NCI-H1092 (cell line): ENCODE data around the gene CYTH4.

Experiments
- DNase-seq: peaks from one replicate; lab custom pipeline; 2025; lab: John Stamatoyannopoulos, UW

CYTH4 gene

DNA sequence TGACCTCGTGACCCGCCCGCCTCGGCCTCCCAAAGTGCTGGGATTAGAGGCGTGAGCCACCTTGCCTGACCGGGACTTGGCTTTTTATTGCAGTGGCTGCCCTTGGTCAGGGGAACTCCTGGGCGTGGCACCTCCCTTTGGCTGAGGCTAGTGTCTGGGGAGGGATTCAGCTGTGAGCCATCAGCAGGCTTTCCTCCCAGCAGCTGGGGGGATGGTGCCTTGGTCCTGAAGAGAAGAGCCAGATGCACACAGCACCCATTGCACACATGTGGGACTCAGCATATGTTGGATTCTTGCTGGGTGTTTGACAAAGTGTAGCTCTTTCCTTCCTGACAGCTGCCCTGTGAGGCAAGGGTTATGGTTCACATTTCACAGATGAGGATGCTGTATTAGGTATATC lies 8.4 kb downstream of the CYTH4 start:
- DNase-seq, result no peak

DNA sequence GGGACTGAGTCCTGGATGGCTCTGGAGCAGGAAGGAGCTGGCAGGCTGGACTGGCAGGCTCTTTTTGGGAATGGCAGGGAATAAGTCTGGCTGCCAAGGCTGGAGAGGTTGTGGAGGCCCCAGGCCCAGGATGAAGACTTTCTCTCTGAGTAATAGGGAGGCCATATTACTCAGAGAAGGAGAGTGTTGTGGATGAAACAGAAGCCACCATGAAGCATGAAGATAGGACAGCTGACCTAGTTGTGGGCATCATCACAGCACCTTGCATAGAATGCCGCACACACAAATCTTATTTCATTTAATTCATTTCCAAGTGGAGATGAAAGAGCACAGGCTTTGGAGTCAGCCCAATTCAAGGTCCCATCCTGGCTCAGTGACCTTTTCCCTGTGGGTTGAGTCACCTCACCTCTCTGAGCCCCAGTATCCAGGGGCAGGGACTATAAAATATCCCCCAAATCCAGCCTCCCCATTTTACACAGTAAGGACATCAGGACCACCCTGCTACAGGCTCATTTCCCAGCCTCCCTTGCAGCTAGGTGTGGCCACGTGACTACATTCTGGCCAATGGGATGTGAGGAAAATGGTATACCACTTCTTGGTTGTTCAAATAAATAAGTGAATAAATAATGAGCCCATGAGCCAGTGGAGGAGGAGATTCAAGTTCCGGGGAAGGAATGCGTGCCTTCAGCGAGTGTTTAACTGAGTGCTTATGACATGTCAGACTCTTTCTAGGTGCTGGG lies 9.4 kb downstream of the CYTH4 start:
- DNase-seq, result no peak

DNA sequence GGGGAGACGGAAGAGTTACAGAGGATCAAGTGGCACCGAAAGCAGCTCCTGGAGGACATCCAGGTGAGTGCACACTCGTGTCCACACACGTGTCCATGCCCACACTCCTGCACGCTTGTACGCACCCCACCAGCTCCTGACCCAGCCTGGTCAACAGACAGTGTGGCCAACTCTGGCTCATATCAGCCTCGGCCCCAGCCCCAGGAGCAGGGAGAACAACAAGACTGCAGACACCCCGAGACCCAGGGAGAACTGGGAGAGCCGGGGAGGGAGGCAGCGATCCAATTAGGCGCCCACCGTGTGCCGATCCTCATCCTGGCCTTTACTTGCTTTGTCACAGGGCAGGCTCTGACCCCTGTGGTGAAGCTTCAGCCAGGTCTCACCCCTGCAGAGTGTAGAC lies 10.3 kb downstream of the CYTH4 start:
- no peak for DNase-seq

DNA sequence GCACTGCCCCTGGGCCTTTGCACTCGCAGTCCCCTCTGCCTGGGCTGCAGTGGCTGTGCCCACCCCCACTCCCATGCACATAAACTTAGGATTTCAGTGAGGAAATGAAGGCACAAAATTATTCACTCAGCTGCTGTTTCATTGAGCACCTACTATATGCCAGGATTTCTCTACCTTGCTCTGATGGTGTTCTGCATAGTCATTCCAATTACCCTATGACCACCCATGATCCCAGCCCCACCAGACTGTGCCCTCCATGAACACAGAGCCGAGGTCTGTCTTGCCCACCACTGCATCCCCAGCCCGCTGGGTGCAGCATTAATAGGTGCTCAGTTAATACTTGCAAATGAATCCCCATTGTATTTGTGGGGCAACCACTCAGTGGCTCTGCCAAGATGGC lies 10.9 kb downstream of the CYTH4 start:
- DNase-seq, result no peak

DNA sequence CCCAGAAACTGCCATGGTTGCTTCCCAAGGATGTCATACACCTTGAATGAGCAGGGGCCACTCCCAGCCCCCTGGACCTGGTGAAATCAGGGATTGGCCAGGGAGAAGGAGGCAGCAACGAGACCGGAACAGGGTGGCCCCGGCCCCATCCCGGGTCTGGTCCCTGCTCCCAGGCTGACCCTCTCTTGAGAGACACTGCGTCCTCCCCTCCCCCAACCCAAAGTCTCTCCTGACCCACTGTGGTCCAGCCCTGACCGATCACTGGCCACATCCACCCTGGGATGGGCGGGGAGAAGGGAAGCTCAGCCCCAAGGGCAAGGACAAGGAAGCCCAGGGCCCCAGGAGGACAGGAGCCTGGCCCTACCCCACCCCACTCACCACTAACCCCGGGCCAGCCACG lies 12.4 kb downstream of the CYTH4 start:
- no peak for DNase-seq

DNA sequence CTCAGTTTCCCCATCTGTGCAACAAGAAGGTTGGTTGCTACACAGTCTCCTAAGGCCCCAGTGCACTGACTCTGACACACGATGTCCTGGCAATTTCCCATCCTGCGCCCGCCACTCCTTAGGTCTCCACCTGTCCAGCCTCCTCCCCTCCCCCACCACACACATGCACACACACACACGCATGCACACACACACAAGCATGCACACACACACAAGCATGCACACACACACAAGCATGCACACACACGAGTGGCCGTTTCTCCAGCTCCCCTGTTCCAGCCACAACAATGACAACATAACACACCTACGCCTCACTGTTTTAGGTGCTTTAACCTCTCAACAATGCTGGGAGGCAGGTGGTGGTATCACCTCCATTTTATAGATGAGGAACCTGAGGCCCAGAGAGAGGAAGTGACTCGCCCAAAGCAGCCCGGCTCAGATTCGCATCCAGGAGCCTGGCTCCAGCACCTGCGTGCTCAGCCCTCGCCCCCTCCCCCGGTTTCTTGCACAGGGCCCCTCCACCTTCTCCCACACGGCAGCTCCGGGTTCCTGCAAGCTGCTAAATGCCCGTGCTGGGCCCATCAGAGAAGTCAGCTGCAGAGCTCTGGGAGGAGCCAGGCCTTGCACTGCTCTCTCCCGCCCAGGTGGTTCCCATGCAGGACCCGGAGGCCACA lies 13.0 kb downstream of the CYTH4 start:
- no peak for DNase-seq

DNA sequence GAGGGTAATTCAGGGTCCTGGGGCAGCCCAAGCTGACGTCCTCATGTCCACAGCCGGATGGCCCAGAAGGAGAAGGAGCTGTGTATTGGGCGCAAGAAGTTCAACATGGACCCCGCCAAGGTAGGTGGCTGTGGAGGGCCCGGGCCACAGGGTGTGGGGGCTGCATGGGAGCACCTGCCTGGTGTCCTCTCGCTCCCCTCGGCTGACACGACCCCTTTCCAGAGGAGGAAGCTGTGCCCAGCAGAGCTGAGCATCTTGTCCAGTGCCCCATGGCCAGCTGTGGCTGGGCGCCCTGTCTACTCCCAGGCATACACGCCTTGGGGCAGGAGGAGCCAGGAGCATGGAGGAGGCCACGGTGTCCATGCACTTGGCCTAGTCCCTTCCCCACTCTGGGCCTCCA lies 13.6 kb downstream of the CYTH4 start:
- no peak for DNase-seq

DNA sequence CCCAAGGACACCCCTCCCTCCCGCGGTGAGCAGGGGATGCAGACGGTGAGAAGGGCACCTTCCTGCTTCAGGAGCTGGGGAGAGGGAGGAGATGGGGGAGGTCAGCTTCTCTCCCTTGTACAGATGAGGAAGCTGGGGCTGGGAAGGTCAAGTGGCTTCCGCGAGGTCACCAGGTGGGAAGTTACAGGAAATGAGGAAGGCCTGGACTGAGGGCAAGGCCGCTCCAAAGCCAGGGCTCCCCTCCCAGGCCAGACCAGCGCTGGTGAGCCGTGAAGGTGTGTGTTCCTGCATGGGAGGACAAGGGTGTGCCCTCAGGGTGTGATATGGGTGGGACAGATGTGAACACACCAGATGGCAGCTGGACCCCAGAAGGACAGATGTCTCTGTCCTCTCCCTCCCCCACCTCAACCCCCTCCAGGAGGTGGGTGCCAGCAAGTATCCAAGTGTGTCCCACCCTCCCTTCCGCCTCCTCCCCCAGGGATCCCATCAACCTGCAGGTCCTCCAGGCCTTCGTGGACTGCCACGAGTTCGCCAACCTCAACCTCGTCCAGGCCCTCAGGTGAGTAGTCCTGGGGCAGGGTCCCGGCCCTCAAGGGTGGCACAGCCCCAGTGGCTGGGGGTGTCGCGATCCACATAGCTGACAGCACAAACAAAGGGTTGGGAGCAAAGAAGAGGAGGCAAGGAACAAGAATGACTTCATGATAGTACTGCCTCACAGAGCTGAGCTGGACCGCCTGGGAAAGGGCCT lies 16.6 kb downstream of the CYTH4 start:
- DNase-seq, result no peak

DNA sequence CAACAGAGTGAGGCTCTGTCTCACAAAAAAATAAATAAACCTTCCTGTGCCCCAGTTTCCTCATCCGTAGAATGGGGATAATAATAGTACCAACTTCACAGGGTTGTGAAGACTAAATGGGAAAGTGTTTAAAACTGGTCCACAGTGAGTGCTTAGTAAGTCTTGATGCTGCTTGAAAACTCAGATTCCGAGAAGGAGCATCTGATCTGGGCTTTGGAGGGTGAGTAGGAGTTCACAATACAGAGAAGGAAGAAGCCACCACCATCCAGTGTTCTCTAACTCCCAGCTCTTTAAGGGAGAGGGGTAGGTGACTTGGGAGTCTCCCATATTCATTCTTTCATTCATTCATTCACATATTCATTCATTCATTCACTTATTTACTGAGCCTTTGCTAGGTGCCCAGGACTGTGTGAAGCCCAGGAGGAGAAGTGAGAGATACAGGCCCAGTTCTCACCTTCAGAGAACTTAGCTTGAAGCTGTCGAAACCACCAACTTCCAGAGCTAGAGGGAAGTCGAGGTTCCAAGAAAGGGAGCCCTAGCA lies 17.7 kb downstream of the CYTH4 start:
- no peak for DNase-seq

DNA sequence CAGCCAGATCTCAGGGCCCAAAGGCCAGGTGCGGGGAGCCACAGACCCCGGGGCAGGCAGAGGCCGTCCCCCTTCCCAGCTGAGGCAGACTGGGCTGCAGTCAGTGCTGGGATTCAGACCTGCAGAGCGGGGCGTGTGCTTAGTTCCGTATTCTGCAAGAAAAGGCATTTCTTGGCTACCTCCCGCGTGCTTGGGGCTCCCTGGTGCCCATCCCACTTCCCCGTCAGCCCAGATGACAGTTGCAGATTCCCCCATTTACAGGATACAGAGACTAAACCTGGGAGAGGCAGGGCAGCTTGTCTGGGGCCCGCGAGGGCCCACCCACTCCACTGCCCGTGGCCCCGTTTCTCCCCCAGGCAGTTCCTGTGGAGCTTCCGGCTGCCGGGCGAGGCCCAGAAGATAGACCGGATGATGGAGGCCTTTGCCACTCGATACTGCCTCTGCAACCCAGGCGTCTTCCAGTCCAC lies 18.3 kb downstream of the CYTH4 start:
- no peak for DNase-seq

DNA sequence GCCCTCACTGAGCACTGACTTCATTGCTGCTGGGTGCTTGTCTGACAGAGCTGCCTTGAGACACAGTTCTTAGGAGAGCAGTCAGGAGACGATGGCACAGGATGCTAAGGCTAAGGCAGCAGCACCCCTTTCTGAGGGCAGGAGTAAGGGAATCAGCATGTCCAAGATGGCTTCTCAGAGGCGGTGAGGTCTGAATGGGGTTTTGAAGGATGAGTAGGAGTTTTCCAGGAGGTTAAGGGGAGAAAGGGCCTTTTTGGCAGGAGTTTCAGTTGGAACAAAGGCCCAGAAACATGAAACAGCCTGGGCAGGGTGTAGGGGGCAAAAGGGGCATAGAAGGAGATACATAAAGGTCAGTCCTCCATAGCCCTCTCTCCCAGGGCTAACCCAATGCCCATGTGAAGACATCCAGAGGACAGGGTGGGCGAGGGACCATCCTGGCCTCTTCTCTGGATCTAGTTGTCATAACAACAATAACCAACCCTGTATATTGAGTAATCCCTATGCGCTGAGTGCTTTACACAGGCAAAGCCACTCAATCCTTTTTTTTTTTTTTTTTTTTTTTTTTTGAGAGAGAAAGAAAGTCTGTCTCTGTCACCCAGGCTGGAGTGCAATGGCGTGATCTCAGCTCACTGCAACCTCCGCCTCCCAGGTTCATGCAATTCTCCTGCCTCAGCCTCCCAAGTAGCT lies 19.0 kb downstream of the CYTH4 start:
- no peak for DNase-seq

DNA sequence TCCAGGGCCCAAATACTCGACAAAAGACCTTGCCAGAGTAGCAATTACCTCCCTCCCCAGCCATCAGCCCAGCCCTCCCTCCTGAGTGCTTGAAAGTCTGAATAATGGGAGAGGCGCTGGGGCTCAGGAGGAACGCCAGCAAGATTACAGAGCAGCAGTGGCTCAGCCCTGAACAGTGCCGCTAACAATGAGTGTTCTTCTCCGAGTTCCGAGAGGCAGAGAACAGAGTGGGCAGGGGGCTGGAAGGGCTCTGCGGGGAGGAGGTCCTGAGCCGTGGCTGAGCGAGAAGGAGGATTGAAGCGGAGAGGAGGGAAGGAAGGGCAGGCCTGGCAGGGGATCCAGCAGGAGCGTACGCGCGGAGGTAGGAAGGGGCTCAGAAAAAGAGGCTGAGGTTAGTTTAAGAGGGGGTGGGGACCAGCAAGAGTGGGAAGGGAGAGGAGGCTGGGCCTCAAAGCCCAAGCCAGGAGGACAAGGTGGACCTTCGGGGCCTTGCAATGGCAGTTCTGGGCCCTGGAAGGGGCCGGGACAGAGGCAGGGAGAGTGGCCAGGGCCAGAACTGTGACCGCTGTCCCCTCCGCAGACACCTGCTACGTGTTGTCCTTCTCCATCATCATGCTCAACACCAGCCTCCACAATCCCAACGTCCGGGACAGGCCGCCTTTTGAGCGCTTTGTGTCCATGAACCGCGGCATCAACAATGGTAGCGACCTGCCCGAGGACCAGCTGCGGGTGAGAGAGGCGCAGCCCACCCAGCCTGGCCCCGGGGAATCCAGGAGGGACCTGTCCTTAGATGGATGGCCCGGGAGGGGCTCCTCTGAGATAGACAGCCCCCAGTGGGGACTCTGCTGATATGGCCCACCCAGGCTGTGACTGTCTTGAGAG lies 20.6 kb downstream of the CYTH4 start:
- no peak for DNase-seq

DNA sequence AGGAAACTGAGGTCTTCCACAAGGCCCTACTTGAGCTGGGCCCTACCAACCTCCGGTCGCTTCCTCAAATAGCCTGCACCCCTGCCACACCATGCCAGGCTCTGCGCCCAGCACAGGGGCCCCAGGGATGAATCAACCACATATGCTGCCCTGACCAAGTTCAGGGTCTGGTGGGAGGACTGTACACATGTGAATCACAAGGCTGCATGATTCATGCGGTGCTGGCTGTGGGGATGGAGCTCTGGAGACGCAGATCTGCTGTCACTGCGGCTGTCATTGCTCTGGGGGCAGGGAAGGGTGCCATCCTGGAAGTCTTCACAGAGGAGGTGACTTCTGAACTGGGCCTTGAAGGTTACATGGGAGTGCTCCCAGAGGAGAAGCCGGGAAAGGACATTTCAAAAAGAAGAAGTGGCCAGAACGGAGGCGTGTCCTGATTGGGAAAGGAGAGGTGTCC lies 21.5 kb downstream of the CYTH4 start:
- DNase-seq, result no peak

DNA sequence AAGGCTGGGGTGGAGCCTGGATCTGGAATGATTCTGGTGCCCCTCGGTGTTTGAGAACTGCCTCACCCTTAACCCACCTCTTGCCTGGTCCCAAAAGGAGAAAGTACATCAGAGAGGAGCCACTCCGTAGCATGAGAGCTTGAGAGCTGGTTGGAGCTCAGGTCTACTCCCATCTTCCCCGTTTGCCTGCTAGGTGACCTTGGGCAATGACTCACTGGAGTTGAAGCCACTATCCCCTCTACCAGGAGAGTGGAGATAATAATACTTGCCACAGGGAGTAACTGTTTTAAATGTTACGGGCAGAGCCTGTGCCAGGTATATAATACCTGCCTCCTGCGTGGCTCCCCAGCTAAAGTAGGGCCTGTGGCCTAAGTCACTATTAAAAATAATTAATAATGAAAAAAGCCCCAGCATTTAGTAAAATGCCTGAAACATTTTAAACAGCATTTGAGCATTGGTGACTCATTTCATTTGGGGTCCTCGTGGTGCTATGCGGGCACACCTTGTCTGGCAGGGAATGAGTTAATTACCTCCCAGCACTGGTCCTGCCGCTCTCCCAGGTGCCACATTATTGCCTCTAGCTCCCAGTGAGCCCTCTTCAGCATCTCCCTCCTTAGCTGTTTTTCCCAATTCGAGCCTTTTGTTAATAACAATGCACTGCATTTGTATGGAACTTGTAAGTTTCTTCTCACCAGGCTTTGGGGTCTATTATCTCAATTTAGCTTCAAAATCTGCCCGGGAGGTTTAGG lies 22.5 kb downstream of the CYTH4 start:
- no peak for DNase-seq

DNA sequence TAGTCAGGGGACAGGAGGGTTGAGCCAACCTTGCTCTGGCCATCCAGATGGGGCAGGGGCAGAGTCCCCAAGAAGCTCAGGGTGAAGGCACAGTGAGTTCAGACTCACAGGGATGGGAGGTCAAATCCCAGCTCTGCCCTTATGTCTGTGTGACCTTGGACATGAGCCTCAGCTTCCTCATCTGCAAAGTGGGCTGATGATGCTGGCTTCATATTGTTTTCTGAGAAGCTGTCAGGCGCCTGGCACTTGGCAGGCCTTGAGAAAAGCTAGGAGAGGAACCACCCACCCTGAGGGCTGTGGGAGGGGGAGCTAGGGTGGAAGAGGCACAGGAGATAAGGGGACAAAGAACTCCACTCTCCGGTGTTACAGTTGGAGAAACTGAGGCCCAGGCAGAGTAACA lies 23.6 kb downstream of the CYTH4 start:
- no peak for DNase-seq

DNA sequence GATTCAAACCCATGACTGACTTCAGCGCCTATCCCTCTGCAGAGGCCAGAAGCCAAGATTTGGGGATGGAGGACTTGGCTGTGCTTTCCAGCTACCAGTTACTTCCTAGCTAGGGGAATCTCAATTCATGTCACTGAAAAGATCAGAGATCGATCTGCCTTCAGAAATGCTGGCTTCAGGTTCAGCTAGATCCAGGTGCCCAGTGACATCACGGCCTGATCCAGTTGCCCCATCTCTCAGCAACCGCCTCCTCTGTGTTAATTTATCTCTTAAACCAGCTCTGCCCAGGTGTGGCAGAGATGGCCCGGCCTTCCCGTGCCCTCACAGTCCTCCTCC lies 24.2 kb downstream of the CYTH4 start:
- DNase-seq, result no peak

DNA sequence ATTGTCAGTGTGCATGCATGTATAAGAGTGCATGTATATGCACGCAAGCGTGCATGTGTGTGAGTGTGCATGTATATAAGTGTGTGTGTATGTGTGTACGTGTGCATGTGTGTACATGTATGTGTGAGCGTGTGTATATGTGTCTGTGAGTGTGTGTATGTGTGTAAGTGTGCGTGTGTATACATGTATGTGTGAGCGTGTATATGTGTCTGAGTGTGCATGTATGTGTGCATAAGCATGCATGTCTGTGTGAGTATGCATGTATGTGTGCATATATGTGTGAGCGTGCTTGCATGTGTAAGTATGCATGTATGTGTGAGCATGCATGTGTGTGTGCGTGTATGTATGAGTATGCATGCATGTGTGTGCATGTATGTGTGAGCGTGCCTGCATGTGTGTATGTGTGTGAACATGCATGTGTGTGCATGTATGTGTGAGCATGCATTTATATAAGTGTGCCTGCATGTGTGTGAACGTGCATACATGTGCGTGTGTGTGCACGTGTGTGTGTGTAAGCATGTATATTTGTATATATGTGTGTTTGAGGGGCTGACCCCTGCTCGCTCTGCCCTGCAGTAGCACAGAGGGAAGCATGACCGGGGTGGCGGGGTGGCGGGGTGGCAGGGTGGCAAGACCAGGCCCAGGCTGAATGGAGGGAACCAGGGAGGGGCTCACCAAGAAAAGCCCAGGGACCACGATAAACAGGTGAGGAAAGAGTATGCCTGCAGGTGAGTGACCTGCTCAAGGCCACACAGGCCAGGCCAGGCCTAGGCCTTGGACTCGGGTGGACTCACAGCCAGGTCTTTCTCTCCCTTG lies 26.3 kb downstream of the CYTH4 start:
- DNase-seq, result no peak

DNA sequence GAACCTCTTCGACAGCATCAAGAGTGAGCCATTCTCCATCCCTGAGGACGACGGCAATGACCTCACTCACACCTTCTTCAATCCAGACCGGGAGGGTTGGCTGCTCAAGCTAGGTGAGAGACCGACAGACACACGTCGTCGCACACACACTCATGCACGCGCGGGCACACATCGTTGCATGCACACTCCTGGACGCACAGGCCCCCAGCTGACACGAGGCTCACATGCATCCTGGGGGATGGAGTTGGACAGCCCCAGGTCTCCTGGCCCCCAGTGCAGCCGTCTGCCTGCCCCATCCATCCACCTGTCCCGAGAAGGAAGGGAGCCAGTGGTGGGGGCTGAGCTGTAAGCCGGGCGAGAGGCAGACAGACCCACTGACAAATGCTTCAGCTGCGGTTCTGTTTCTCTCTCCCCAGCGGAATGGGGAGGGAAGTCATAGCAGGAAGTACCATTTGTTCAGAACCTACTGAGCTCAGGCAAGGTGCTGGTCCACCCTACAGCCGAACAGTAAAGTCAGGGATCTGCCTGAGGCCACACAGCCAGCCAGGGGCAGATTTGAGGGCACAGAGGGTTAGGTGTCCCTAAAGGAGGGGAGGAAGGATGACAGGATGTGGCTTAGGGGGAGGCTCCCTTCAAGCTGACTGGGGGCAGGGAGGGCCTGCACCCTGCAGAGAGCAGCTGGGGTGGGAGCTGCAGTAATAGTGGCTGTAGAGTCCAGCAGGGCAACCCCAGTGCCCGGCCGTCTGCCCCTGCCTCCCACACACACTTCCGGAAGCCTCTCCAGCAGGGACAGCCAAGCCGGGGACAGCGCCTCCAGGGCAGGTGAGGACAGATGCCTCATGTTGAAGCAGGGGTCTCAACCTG lies 27.1 kb downstream of the CYTH4 start:
- no peak for DNase-seq
